ENCODE data around the gene COL6A1. TPM values are rescaled to one million over a fixed set of nuclear protein-coding genes. Genes with fewer than 3 reads are reported as not detected.

Gene COL6A1
- total and polyA plus RNA-seq, 5 experiments from 2014 or later = 1.7 to 21.0 (median 2.0) TPM

DNA sequence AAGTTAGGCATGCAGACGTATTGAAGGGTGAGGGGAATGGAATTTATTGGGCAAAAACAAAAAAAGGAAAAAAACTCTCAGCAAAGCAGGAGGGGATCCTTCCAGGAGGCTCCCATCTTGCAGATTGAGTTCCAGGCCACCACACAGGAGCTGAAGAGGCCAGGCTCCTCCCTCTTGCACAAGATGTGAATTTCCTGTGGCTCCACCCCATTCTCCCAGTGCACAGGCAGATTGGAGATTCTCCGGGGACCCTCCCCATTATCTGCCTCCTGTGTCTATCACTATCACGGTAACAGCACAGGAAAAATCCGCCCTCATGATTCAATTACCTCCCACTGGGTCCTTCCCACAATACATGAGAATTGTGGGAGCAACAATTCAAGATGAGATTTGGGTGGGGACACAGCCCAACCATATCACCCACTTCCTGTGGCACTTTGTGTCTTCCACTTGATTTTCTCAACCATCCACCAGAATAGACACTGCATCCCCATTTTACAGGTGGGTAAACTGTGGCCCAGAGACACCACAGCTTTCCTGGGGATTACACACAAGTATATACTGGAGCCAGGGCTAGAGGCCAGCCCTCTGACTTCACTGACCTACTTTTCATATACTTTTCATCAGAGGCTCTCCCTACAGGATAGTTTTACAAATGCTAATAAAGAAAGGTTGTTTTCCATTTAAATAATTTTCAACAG lies 18.9 kb upstream of the COL6A1 start:
- ATAC-seq (no peak), DNase-seq (no peak)
- H3K4me1 Mint-ChIP-seq = peaks cover 0 to 4% (median 2%) of the 10 kb centered on the region in 4 donors
- POLR2A ChIA-PET = no interaction called here
- peaks cover 0 to 9% (median 8%) of the 10 kb centered on the region in 3 donors for H3K36me3 Mint-ChIP-seq
- peaks cover 0 to 37% (median 8%) of the 10 kb centered on the region in 5 donors for H3K27me3 Mint-ChIP-seq
- no peak overlapping the region for H3K4me3 Mint-ChIP-seq
- H3K9me3 Mint-ChIP-seq = peaks cover 0 to 38% (median 11%) of the 10 kb centered on the region in 9 donors
- H3K27ac Mint-ChIP-seq = no peak overlapping the region

DNA sequence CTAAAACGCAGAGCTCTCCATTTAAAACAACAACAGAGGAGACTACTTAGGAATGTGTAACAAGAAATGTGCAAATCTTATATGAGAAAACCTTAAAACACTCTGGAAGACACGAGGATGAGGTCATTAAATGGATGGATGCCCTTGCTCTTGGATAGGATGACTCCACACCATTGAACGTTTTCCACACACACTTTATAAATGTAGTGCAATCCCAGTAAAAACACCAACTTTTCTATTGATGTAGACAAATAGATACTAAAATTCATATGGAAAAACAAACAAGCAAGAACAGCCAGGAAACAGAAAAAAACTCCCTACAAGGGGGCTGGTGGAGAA lies 18.4 kb upstream of the COL6A1 start:
- no peak for ATAC-seq
- POLR2A ChIA-PET = no interaction called here
- peaks cover 0 to 32% (median 8%) of the 10 kb centered on the region in 5 donors for H3K27me3 Mint-ChIP-seq

GRCh38 chr21:45964649-45965048 lies 16.9 kb upstream of the COL6A1 start:
- Mint-ChIP-seq H3K4me3 (no peak overlapping the region), H3K27ac (no peak overlapping the region), H3K36me3 (peaks cover 0 to 9% (median 8%) of the 10 kb centered on the region in 3 donors), H3K27me3 (peaks cover 0 to 22% (median 3%) of the 10 kb centered on the region in 5 donors), H3K4me1 (peaks cover 0 to 2% (median under 1%) of the 10 kb centered on the region in 4 donors), H3K9me3 (peaks cover 0 to 38% (median 11%) of the 10 kb centered on the region in 9 donors)
- ATAC-seq (no peak), DNase-seq (no peak)
- POLR2A ChIA-PET = no interaction called here

More for the DNA sequence above, 18.4 kb upstream of the COL6A1 start:
- Mint-ChIP-seq H3K4me1 (peaks cover 0 to 2% (median 1%) of the 10 kb centered on the region in 4 donors), H3K36me3 (peaks cover 0 to 9% (median 8%) of the 10 kb centered on the region in 3 donors), H3K4me3 (no peak overlapping the region), H3K9me3 (peaks cover 0 to 38% (median 11%) of the 10 kb centered on the region in 9 donors), H3K27ac (no peak overlapping the region)
- DNase-seq = no peak

GRCh38 chr21:45965084-45965809 lies 16.3 kb upstream of the COL6A1 start:
- DNase-seq (no peak), ATAC-seq (no peak)
- Mint-ChIP-seq H3K4me3 (no peak overlapping the region), H3K9me3 (peaks cover 0 to 38% (median 11%) of the 10 kb centered on the region in 9 donors), H3K27ac (no peak overlapping the region), H3K36me3 (peaks cover 0 to 9% (median 8%) of the 10 kb centered on the region in 3 donors), H3K27me3 (peaks cover 0 to 28% (median 3%) of the 10 kb centered on the region in 5 donors), H3K4me1 (peaks cover 0 to 2% (median under 1%) of the 10 kb centered on the region in 4 donors)
- POLR2A ChIA-PET = no interaction called here

- Mint-ChIP-seq H3K27ac (peak overlapping the region in 1 of 10 donors; percentile 57), H3K4me1 (peaks cover 0 to 2% (median 0%) of the 10 kb centered on the region in 4 donors), H3K36me3 (peaks cover 0 to 8% (median 7%) of the 10 kb centered on the region in 3 donors), H3K9me3 (peaks cover 0 to 25% (median 5%) of the 10 kb centered on the region in 9 donors), H3K27me3 (peaks cover 0 to 15% (median 0%) of the 10 kb centered on the region in 5 donors), H3K4me3 (no peak overlapping the region)
- no peak for DNase-seq
- no peak for ATAC-seq
- POLR2A ChIA-PET = interaction anchor here (0.7 kb wide), 1 partner anchor 139 kb away, joined by 3 read pairs; no protein-coding TSS in a partner anchor
These were observed 14.7 kb upstream of the COL6A1 start for GRCh38 chr21:45966791-45967394.

DNA sequence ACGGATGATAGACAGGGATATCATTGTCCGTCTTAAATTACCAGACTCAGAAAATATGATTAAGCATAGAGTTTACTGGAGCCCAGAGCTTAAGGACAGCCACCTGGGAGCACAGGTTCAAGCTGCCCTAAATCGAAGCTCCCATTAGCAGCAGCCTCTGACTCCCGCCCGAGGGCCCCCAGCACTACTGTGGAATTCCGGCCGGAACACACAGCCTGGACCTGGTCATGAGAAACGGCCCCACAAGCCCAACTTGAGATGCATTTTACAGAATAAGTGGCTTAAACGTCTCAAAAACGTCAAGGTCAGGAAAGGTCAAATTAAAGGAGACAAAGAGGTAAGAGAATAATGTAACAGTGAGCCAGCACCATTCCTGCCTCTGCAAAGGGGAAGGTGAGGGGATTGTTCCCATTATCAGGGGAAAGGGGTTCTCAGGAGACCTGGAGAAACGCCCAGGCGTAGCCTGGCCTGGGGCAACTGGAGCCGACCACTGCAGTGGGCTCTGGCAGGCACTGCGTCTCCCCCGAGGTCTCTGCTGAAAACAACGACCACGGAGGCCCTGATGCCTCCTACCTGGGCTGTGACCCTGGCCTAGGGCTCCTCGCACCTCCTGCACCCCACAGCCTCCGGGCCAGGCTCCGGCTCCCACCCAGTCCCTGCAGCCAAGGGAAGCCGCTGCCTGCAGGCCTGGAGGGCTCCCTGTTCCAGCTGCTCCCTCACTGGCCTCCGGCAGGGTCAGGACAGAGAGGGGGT lies 11.5 kb upstream of the COL6A1 start:
- peaks cover 2 to 14% (median 9%) of the 10 kb centered on the region in 4 donors for H3K4me1 Mint-ChIP-seq
- peak overlapping the region in 1 of 10 donors; percentile 66 for H3K27ac Mint-ChIP-seq
- POLR2A ChIA-PET = interaction anchor here (1.0 to 2.1 kb wide), 2 partner anchors 129 kb away, joined by 3 to 10 read pairs; no protein-coding TSS in a partner anchor
- peaks cover 0 to 4% (median 0%) of the 10 kb centered on the region in 9 donors for H3K9me3 Mint-ChIP-seq
- ATAC-seq = no peak
- no peaks in the 10 kb centered on the region for H3K36me3 Mint-ChIP-seq
- H3K27me3 Mint-ChIP-seq = peaks cover 0 to 17% (median 4%) of the 10 kb centered on the region in 5 donors
- DNase-seq = no peak
- no peak overlapping the region for H3K4me3 Mint-ChIP-seq

DNA sequence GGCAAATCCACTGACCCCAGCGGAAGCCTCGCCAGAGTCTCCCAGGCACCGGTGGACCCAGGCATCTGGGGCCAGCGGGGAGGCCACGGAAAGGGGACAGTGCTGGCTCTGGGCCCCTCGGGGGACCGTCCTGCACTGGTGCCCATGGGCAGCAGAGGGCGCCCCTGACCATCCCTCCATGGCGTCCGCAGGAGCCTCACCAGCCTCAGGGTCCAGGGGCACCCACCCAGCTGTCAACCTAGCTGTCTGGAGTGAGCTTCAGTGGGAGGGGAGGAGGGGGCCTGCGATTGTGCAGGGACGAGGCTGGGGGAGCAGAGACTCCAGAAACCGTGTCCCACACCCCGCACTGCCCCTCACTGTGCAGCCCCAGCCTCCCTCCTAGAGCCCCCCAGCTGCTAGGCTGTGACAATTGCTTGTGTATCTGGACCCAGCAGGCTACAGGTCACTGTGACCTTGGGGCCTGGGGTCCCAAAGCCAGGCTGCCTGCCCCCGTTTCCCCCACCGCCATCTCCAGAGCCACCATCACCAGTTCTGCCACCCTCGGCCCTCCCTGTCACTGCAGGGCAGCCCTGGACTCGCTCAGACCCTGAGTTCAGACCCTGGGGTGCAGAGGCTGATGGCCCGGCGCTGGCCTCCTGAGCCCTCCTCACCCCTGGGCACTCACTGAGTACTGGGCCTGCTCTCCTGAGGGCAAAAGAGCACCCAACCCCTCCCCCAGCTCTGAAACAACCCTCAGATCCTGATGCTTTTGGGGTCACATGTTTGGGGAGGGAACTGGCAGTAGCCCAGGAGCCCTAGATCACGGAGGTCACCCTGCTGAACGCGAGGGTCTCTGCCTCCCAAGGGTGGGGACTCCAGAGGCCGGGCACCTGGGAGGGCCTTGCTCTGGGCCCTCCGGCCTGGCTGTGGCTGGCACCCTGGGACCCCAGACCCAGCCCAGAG lies 10.6 kb upstream of the COL6A1 start:
- Mint-ChIP-seq H3K27ac (no peak overlapping the region), H3K4me3 (no peak overlapping the region)
- ATAC-seq = peak; percentile 35 to 43

GRCh38 chr21:45971616-45972352 lies 9.8 kb upstream of the COL6A1 start:
- ATAC-seq (no peak), DNase-seq (no peak)
- POLR2A ChIA-PET = interaction anchor here (0.6 to 2.1 kb wide), 2 partner anchors 127 to 280 kb away, joined by 5 to 10 read pairs; no protein-coding TSS in a partner anchor
- Mint-ChIP-seq H3K4me3 (peak overlapping the region in 1 of 10 donors; percentile 88), H3K27me3 (peaks cover 0 to 29% (median 11%) of the 10 kb centered on the region in 5 donors), H3K9me3 (no peaks in the 10 kb centered on the region), H3K4me1 (peaks cover 2 to 20% (median 16%) of the 10 kb centered on the region in 4 donors), H3K36me3 (no peaks in the 10 kb centered on the region), H3K27ac (no peak overlapping the region)

More for the DNA sequence above, 10.6 kb upstream of the COL6A1 start:
- H3K36me3 Mint-ChIP-seq = no peaks in the 10 kb centered on the region
- H3K27me3 Mint-ChIP-seq = peaks cover 0 to 25% (median 10%) of the 10 kb centered on the region in 5 donors
- peaks cover 2 to 20% (median 14%) of the 10 kb centered on the region in 4 donors for H3K4me1 Mint-ChIP-seq
- peaks cover 0 to under 1% (median 0%) of the 10 kb centered on the region in 9 donors for H3K9me3 Mint-ChIP-seq
- peak in 8 of 10 donors; percentile 27 to 58 (median 54) for DNase-seq
- POLR2A ChIA-PET = interaction anchor here (0.6 to 2.1 kb wide), 2 partner anchors 128 to 281 kb away, joined by 5 to 10 read pairs; no protein-coding TSS in a partner anchor

GRCh38 chr21:45972353-45972715 lies 9.2 kb upstream of the COL6A1 start:
- H3K36me3 Mint-ChIP-seq = no peaks in the 10 kb centered on the region
- ATAC-seq = no peak
- H3K9me3 Mint-ChIP-seq = no peaks in the 10 kb centered on the region
- H3K27me3 Mint-ChIP-seq = peaks cover 0 to 29% (median 11%) of the 10 kb centered on the region in 5 donors
- H3K4me1 Mint-ChIP-seq = peaks cover 2 to 20% (median 16%) of the 10 kb centered on the region in 4 donors
- DNase-seq = no peak
- no peak overlapping the region for H3K27ac Mint-ChIP-seq
- POLR2A ChIA-PET = interaction anchor here (2.1 kb wide), 1 partner anchor 127 kb away, joined by 10 read pairs; no protein-coding TSS in a partner anchor
- peak overlapping the region in 2 of 10 donors; percentile 27 to 88 for H3K4me3 Mint-ChIP-seq

- POLR2A ChIA-PET = interaction anchor here (0.7 to 1.2 kb wide), 5 partner anchors 125 to 258 kb away, joined by 3 to 7 read pairs (median 3); partner anchors contain the start of gene COL6A2
- peaks cover 0 to 29% (median 11%) of the 10 kb centered on the region in 5 donors for H3K27me3 Mint-ChIP-seq
- peak overlapping the region in 2 of 10 donors; percentile 83 to 96 for H3K27ac Mint-ChIP-seq
- peak overlapping the region; percentile 28 to 93 (median 71) for H3K4me3 Mint-ChIP-seq
- peaks cover 2 to 20% (median 16%) of the 10 kb centered on the region in 4 donors for H3K4me1 Mint-ChIP-seq
- H3K36me3 Mint-ChIP-seq = no peaks in the 10 kb centered on the region
- DNase-seq (peak in 1 of 10 donors; percentile 23), ATAC-seq (peak; percentile 3 to 13)
- no peaks in the 10 kb centered on the region for H3K9me3 Mint-ChIP-seq
These were observed 8.7 kb upstream of the COL6A1 start for GRCh38 chr21:45972716-45973474.
